ENCODE data around the gene ANKRD55.

DNA sequence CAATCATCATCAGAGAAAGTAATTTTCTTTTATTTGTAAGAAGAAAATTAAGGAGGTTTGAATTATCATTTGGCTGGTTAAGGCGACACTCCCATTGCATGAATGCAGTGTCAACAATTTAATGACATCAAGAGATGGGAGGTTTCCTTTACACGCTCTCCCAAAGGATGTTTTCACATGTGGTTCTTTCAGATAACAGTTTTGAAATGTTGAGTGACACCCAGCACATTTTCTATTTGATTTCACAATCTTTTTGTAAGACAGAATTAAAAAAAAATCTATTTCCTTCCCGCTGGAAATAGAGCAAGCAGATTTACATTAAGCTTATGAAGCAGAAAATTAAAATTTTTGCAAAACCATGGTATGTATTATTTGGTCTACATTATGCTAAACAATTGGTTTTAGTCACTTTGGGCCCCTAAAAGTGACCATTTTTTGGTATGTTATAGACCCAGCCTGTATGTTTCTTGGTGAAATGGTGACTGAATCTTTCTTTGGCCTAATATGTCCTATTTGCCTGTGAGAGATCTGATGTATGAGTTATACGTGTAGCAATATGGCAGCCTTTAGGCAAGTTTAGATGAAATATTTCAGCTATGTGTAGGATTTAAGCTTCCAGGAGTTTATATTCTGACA lies 18.9 kb upstream of the ANKRD55 start:
- TF ChIP-seq CTCF (IDR thresholded peaks at IDR 0.05; ENCODE audit: insufficient read depth, low read depth, low read length) (no peak), EZH2 (IDR thresholded peaks at IDR 0.05; ENCODE audit: insufficient read depth, low read length) (no peak)
